Cardiac muscle cell (in vitro differentiated cells and primary cell): Measurements from ENCODE around the gene GJC2. TPM values are rescaled to one million over a fixed set of nuclear protein-coding genes. Genes with fewer than 3 reads are reported as not detected.

Source experiments
- DNase-seq, 2 donors: peaks; one replicate each; pipeline versions ENCODE4 v3.0.0 to v3.0.0-alpha.2; 2010 to 2017; ENCODE audit warnings: low read depth in 1 of 2, low spot score in 1 of 2
- H3K27ac ChIP-seq: fragments of 200-600 bp; sonication (generic); 2 replicates; pipeline ENCODE4 v1.5.1; 2016
- H3K27me3 ChIP-seq: fragments of 200-600 bp; sonication (generic); 2 replicates; pipeline ENCODE4 v1.6.0; 2016; ENCODE audit warnings: control low read depth
- H3K36me3 ChIP-seq: fragments of 200-600 bp; sonication (generic); 2 replicates; pipeline ENCODE4 v1.5.1; 2016; ENCODE audit warnings: control low read depth
- H3K4me1 ChIP-seq: fragments of 200-600 bp; sonication (generic); 2 replicates; pipeline ENCODE4 v1.8.1; 2017; ENCODE audit warnings: low read depth, mild to moderate bottlenecking, mixed run types
- H3K4me3 ChIP-seq: fragments of 200-600 bp; sonication (generic); 2 replicates; pipeline ENCODE4 v1.5.1; 2016; ENCODE audit warnings: mild to moderate bottlenecking
- H3K9me3 ChIP-seq: fragments of 200-600 bp; sonication (generic); 2 replicates; pipeline ENCODE4 v1.5.1; 2017; ENCODE audit warnings: low read depth, mild to moderate bottlenecking, control low read depth
- CTCF ChIP-seq: IDR thresholded peaks from 2 replicates; pipeline ENCODE4 v1.5.1; 2012; ENCODE audit warnings: low read depth, mild to moderate bottlenecking, low read length
- polyA plus RNA-seq: library from polyadenylated mRNA; unstranded; fragments of >200 nt; fragmentation: Nextera tagmentation; extraction: Ambion mirVana; gene quantifications from 2 replicates; pipeline ENCODE4 v1.2.1, GENCODE V29; 2016
- total RNA-seq: library from RNA; depleted of rRNA; stranded (reverse); fragments of >200 nt; gene quantifications from 2 replicates; pipeline ENCODE4 v1.2.3, GENCODE V29; 2016

Gene GJC2
- total and polyA plus RNA-seq, 2 experiments from 2014 or later = 0.13 to 0.51 TPM

GRCh38 chr1:228147151-228147693 is 2.5 kb upstream of the GJC2 start:
- H3K4me3 ChIP-seq = no peak overlapping the region
- DNase-seq = no peak
- no peaks in the 10 kb centered on the region for H3K36me3 ChIP-seq
- no peaks in the 10 kb centered on the region for H3K4me1 ChIP-seq
- H3K27ac ChIP-seq = no peak overlapping the region
- no peaks in the 10 kb centered on the region for H3K9me3 ChIP-seq
- no peak for TF ChIP-seq CTCF
- H3K27me3 ChIP-seq = no peaks in the 10 kb centered on the region

GRCh38 chr1:228147768-228148167 is 2.0 kb upstream of the GJC2 start:
- no peak for TF ChIP-seq CTCF
- Histone ChIP-seq H3K4me1 (no peaks in the 10 kb centered on the region), H3K27me3 (no peaks in the 10 kb centered on the region), H3K27ac (no peak overlapping the region), H3K4me3 (no peak overlapping the region), H3K9me3 (no peaks in the 10 kb centered on the region), H3K36me3 (no peaks in the 10 kb centered on the region)
- no peak for DNase-seq

- no peak overlapping the region for H3K4me3 ChIP-seq
- no peaks in the 10 kb centered on the region for H3K9me3 ChIP-seq
- no peaks in the 10 kb centered on the region for H3K36me3 ChIP-seq
- H3K27ac ChIP-seq = no peak overlapping the region
- no peak for TF ChIP-seq CTCF
- no peaks in the 10 kb centered on the region for H3K4me1 ChIP-seq
- peak in 1 of 2 donors; percentile 53 for DNase-seq
- H3K27me3 ChIP-seq = no peaks in the 10 kb centered on the region
Observed at GRCh38 chr1:228148196-228148861, 1.4 kb upstream of the GJC2 start.

GRCh38 chr1:228148935-228149405 is 760 bp upstream of the GJC2 start:
- H3K36me3 ChIP-seq = no peaks in the 10 kb centered on the region
- no peak overlapping the region for H3K27ac ChIP-seq
- H3K9me3 ChIP-seq = no peaks in the 10 kb centered on the region
- DNase-seq = no peak
- no peak for TF ChIP-seq CTCF
- H3K27me3 ChIP-seq = no peaks in the 10 kb centered on the region
- H3K4me3 ChIP-seq = no peak overlapping the region
- H3K4me1 ChIP-seq = no peaks in the 10 kb centered on the region

- no peak for TF ChIP-seq CTCF
- DNase-seq = no peak
- Histone ChIP-seq H3K9me3 (no peaks in the 10 kb centered on the region), H3K4me1 (peaks cover 2% of the 10 kb centered on the region), H3K4me3 (no peak overlapping the region), H3K27ac (peak overlapping the region; percentile 34), H3K27me3 (no peaks in the 10 kb centered on the region), H3K36me3 (no peaks in the 10 kb centered on the region)
Observed at GRCh38 chr1:228150120-228150460, 360 bp downstream of the GJC2 start.
